HG02870 (cell line): ENCODE measurements around the gene FGF1.

Source experiments
- ATAC-seq: cut with Tn5 transposase; IDR thresholded peaks from one replicate; pipeline ENCODE4 v1.9.1; 2021; ENCODE audit warnings: mild to moderate bottlenecking, moderate library complexity; ENCODE audit not compliant: unreplicated experiment

FGF1 gene

GRCh38 chr5:142685418-142686209 lies at the start of gene FGF1:
FGF1 (minus strand) TSS chr5:142686090; CDS start chr5:142614127, 71,963 bp downstream.
- ATAC-seq, result no peak

- no peak for ATAC-seq
Observed at GRCh38 chr5:142727735-142728047, 41.8 kb upstream of the FGF1 start.

- no peak for ATAC-seq
Observed at GRCh38 chr5:142726188-142726731, 40.4 kb upstream of the FGF1 start.

- no peak for ATAC-seq
Observed at GRCh38 chr5:142725231-142726187, 39.6 kb upstream of the FGF1 start.

GRCh38 chr5:142724821-142725220 lies 38.9 kb upstream of the FGF1 start:
- ATAC-seq, result no peak

- ATAC-seq, result no peak
Observed at GRCh38 chr5:142722896-142723295, 37.0 kb upstream of the FGF1 start.

- ATAC-seq, result no peak
Observed at GRCh38 chr5:142722146-142722545, 36.3 kb upstream of the FGF1 start.

GRCh38 chr5:142720641-142721271 lies 34.9 kb upstream of the FGF1 start:
- ATAC-seq, result no peak

- no peak for ATAC-seq
Observed at GRCh38 chr5:142719836-142720370, 34.0 kb upstream of the FGF1 start.

- no peak for ATAC-seq
Observed at GRCh38 chr5:142717582-142718215, 31.8 kb upstream of the FGF1 start.

- ATAC-seq, result peak; percentile 44
Observed at GRCh38 chr5:142716963-142717362, 31.1 kb upstream of the FGF1 start.

GRCh38 chr5:142715291-142715690 lies 29.4 kb upstream of the FGF1 start:
- ATAC-seq, result no peak

- ATAC-seq, result peak; percentile 99
Observed at GRCh38 chr5:142713121-142713706, 27.3 kb upstream of the FGF1 start.

GRCh38 chr5:142703153-142703552 lies 17.3 kb upstream of the FGF1 start:
- no peak for ATAC-seq

- no peak for ATAC-seq
Observed at GRCh38 chr5:142701673-142702311, 15.9 kb upstream of the FGF1 start.

- no peak for ATAC-seq
Observed at GRCh38 chr5:142700566-142700965, 14.7 kb upstream of the FGF1 start.

GRCh38 chr5:142699184-142699720 lies 13.4 kb upstream of the FGF1 start:
- ATAC-seq, result peak; percentile 70

GRCh38 chr5:142698447-142699183 lies 12.7 kb upstream of the FGF1 start:
- no peak for ATAC-seq
